CD4-positive, CD25-positive, alpha-beta regulatory T cell (primary cell): ENCODE measurements around the gene PANK2. TPM values are rescaled to one million over a fixed set of nuclear protein-coding genes. Genes with fewer than 3 reads are reported as not detected.

Source experiments
- ATAC-seq, 2 donors: fragments of 150-1000 bp; cut with Tn5 transposase; one replicate each; pipeline ENCODE4 v1.10.0; 2021; ENCODE audit warnings: low read depth in 2 of 2, moderate number of reproducible peaks in 2 of 2, moderate library complexity in 1 of 2
- DNase-seq, 3 donors: peaks; one replicate each; pipeline versions ENCODE4 v3.0.0 to v3.0.0-alpha.2; 2012 to 2022; ENCODE audit warnings: mixed read lengths in 1 of 3
- H3K27ac ChIP-seq: one replicate; pipeline ENCODE4 v1.7.0; 2013; ENCODE audit warnings: mild to moderate bottlenecking, low read length; ENCODE audit not compliant: insufficient read depth, poor library complexity, severe bottlenecking
- H3K27me3 ChIP-seq: one replicate; pipeline ENCODE4 v1.7.0; 2013; ENCODE audit warnings: low read length; ENCODE audit not compliant: control insufficient read depth, insufficient read depth
- H3K36me3 ChIP-seq: one replicate; pipeline ENCODE4 v1.7.0; 2013; ENCODE audit warnings: mild to moderate bottlenecking, low read length, moderate library complexity; ENCODE audit not compliant: control insufficient read depth, insufficient read depth
- H3K4me1 ChIP-seq: 2 replicates; pipeline ENCODE4 v1.7.0; 2013; ENCODE audit warnings: mild to moderate bottlenecking, low read length; ENCODE audit not compliant: insufficient read depth, control insufficient read depth, poor library complexity, severe bottlenecking
- H3K4me3 ChIP-seq: one replicate; pipeline ENCODE4 v1.7.0; 2013; ENCODE audit warnings: low read depth, mild to moderate bottlenecking, low read length, moderate library complexity
- H3K9me3 ChIP-seq, 2 experiments: 1 replicate in 1 of 2; 2 replicates in 1 of 2; pipeline ENCODE4 v1.7.0; 2013; ENCODE audit warnings: low read length in 2 of 2, mild to moderate bottlenecking in 1 of 2, moderate library complexity in 1 of 2; ENCODE audit not compliant: control insufficient read depth in 2 of 2
- H3K27ac Mint-ChIP-seq, 3 donors: one replicate each; pipeline ENCODE4 v1.8.0; 2020 to 2022; ENCODE audit warnings: mild to moderate bottlenecking in 3 of 3, mixed read lengths in 3 of 3, moderate library complexity in 2 of 3
- H3K27me3 Mint-ChIP-seq: one replicate; pipeline ENCODE4 v1.8.0; 2022; ENCODE audit warnings: mild to moderate bottlenecking, mixed read lengths
- H3K36me3 Mint-ChIP-seq: one replicate; pipeline ENCODE4 v1.8.0; 2020; ENCODE audit warnings: mixed read lengths
- H3K4me1 Mint-ChIP-seq, 4 donors: one replicate each; pipeline ENCODE4 v1.8.0; 2020 to 2022; ENCODE audit warnings: mixed read lengths in 4 of 4, mild to moderate bottlenecking in 1 of 4
- H3K4me3 Mint-ChIP-seq, 4 donors: one replicate each; pipeline ENCODE4 v1.8.0; 2020 to 2022; ENCODE audit warnings: mild to moderate bottlenecking in 4 of 4, mixed read lengths in 4 of 4, moderate library complexity in 3 of 4
- H3K9me3 Mint-ChIP-seq, 7 donors: one replicate each; pipeline ENCODE4 v1.8.0; 2020 to 2022; ENCODE audit warnings: mixed read lengths in 7 of 7, mild to moderate bottlenecking in 3 of 7, moderate library complexity in 2 of 7
- polyA plus RNA-seq, 4 donors: library from polyadenylated mRNA; unstranded; fragments of 300-500 nt; fragmentation: Illumina TruSeq; gene quantifications; one replicate each; pipeline ENCODE4 v1.2.3, GENCODE V29; 2021
- total RNA-seq: library from RNA; stranded (reverse); gene quantifications from one replicate; pipeline ENCODE4 v1.2.3, GENCODE V29; 2022

PANK2 gene
- total and polyA plus RNA-seq, 5 donors from 2014 or later, result 44.4 to 63.2 (median 52.0) TPM

DNA sequence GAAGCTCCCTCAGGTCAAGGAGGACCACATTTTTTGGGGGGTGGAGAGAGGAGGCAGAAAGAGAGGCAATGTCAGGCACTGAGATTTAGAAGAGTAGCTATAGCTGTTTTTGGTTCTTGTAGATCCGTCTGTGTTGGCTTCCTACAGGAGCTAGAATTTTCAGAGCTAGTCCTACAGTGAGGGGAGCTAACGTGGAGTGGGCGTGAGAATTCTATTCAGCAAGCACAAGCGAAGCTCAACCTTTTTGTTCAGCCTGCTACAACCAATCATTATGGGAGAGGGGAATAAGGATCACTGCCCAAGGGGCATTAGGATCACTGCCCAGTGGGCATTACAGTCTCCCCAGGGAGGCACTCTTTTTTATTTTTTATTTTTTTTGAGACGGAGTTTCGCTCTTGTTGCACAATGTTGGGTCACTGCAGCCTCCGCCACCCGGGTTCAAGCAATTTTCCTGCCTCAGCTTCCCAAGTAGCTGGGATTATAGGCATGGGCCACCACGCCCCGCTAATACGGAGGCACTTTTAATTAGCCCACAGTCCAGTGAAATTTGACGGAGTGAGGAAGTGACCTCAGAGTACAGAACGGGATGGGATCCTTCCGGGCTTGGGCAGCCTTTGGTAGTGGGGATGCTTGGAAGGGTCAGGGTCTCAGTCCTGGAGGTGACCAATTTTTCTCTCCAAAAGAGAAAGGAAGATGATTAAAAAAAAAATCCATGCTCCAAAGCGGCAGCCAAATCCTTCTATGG is 1.1 kb upstream of the PANK2 start:
- Histone ChIP-seq H3K36me3 (no peaks in the 10 kb centered on the region), H3K4me3 (peak overlapping the region; percentile 84), H3K27me3 (no peaks in the 10 kb centered on the region), H3K27ac (peak overlapping the region; percentile 90), H3K9me3 (no peaks in the 10 kb centered on the region), H3K4me1 (peaks cover 41% of the 10 kb centered on the region)
- Mint-ChIP-seq H3K4me3 (peak overlapping the region; percentile 94 to 98 (median 96)), H3K9me3 (peaks cover 0 to 1% (median 0%) of the 10 kb centered on the region in 7 donors), H3K27me3 (peaks cover 6% of the 10 kb centered on the region), H3K27ac (peak overlapping the region; percentile 94 to 96 (median 94)), H3K4me1 (peaks cover 13 to 57% (median 37%) of the 10 kb centered on the region in 4 donors), H3K36me3 (peaks cover 18% of the 10 kb centered on the region)
- no peak for DNase-seq
- no peak for ATAC-seq

GRCh38 chr20:3889489-3890397 is 556 bp downstream of the PANK2 start:
- H3K36me3 ChIP-seq, result no peaks in the 10 kb centered on the region
- peaks cover 6% of the 10 kb centered on the region for H3K27me3 Mint-ChIP-seq
- no peak for ATAC-seq
- H3K27ac ChIP-seq, result peak overlapping the region; percentile 90
- H3K4me1 ChIP-seq, result peaks cover 55% of the 10 kb centered on the region
- H3K4me1 Mint-ChIP-seq, result peaks cover 21 to 70% (median 46%) of the 10 kb centered on the region in 4 donors
- peak overlapping the region; percentile 99 for H3K4me3 ChIP-seq
- H3K27ac Mint-ChIP-seq, result peak overlapping the region; percentile 94 to 99 (median 95)
- peak overlapping the region; percentile 98 to 99 (median 98) for H3K4me3 Mint-ChIP-seq
- H3K27me3 ChIP-seq, result no peaks in the 10 kb centered on the region
- H3K9me3 Mint-ChIP-seq, result peaks cover 0 to 1% (median 0%) of the 10 kb centered on the region in 7 donors
- no peaks in the 10 kb centered on the region for H3K9me3 ChIP-seq
- peak; percentile 24 to 61 (median 32) for DNase-seq
- peaks cover 22% of the 10 kb centered on the region for H3K36me3 Mint-ChIP-seq

GRCh38 chr20:3890398-3890751 is 1.2 kb downstream of the PANK2 start:
- Histone ChIP-seq H3K9me3 (no peaks in the 10 kb centered on the region), H3K4me1 (peaks cover 62% of the 10 kb centered on the region), H3K27me3 (no peaks in the 10 kb centered on the region), H3K27ac (peak overlapping the region; percentile 90), H3K4me3 (peak overlapping the region; percentile 99), H3K36me3 (no peaks in the 10 kb centered on the region)
- Mint-ChIP-seq H3K27ac (peak overlapping the region; percentile 94 to 99 (median 95)), H3K9me3 (peaks cover 0 to 1% (median 0%) of the 10 kb centered on the region in 7 donors), H3K4me1 (peaks cover 24 to 73% (median 50%) of the 10 kb centered on the region in 4 donors), H3K36me3 (peaks cover 21% of the 10 kb centered on the region), H3K4me3 (peak overlapping the region; percentile 98 to 99 (median 98)), H3K27me3 (peaks cover 6% of the 10 kb centered on the region)
- DNase-seq, result no peak
- ATAC-seq, result no peak

- H3K9me3 Mint-ChIP-seq, result peaks cover 0 to 1% (median 0%) of the 10 kb centered on the region in 7 donors
- peaks cover 6% of the 10 kb centered on the region for H3K27me3 Mint-ChIP-seq
- H3K4me3 ChIP-seq, result peak overlapping the region; percentile 99
- no peaks in the 10 kb centered on the region for H3K9me3 ChIP-seq
- H3K27ac Mint-ChIP-seq, result peak overlapping the region; percentile 94 to 99 (median 95)
- DNase-seq, result no peak
- no peaks in the 10 kb centered on the region for H3K27me3 ChIP-seq
- H3K4me1 Mint-ChIP-seq, result peaks cover 29 to 74% (median 56%) of the 10 kb centered on the region in 4 donors
- ATAC-seq, result no peak
- H3K4me1 ChIP-seq, result peaks cover 71% of the 10 kb centered on the region
- no peaks in the 10 kb centered on the region for H3K36me3 ChIP-seq
- H3K36me3 Mint-ChIP-seq, result peaks cover 20% of the 10 kb centered on the region
- peak overlapping the region; percentile 90 for H3K27ac ChIP-seq
- peak overlapping the region; percentile 98 to 99 (median 98) for H3K4me3 Mint-ChIP-seq
These were observed 2.1 kb downstream of the PANK2 start for GRCh38 chr20:3890999-3891929.

DNA sequence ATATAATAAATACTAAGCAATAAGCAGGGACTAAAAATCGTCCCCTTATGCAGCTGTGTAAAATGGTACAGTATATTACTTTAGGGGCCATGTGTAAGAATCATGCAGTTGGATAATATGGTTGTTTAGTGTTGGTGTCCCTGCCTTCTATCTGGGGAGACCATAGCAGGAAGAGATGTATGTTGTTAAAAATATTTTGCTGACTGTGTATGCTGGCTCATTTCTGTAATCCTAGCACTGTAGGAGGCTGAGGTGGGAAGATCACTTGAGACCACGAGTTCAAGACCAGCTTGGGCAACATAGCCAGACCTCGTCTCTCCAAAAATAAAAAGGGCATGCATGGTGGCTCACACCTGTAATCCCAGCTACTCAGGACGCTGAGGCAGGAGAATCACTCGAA is 5.6 kb downstream of the PANK2 start:
- Histone ChIP-seq H3K36me3 (no peaks in the 10 kb centered on the region), H3K4me1 (peaks cover 95% of the 10 kb centered on the region), H3K9me3 (no peaks in the 10 kb centered on the region), H3K27me3 (no peaks in the 10 kb centered on the region), H3K4me3 (peak overlapping the region; percentile 67), H3K27ac (peak overlapping the region; percentile 61)
- H3K9me3 Mint-ChIP-seq, result peaks cover 0 to 1% (median 0%) of the 10 kb centered on the region in 7 donors
- H3K27me3 Mint-ChIP-seq, result peaks cover 6% of the 10 kb centered on the region
- peaks cover 30 to 92% (median 61%) of the 10 kb centered on the region in 4 donors for H3K4me1 Mint-ChIP-seq
- DNase-seq (no peak), ATAC-seq (no peak)
- H3K27ac Mint-ChIP-seq, result peak overlapping the region in 2 of 3 donors; percentile 63 to 78
- peaks cover 26% of the 10 kb centered on the region for H3K36me3 Mint-ChIP-seq
- peak overlapping the region; percentile 4 to 91 (median 75) for H3K4me3 Mint-ChIP-seq

DNA sequence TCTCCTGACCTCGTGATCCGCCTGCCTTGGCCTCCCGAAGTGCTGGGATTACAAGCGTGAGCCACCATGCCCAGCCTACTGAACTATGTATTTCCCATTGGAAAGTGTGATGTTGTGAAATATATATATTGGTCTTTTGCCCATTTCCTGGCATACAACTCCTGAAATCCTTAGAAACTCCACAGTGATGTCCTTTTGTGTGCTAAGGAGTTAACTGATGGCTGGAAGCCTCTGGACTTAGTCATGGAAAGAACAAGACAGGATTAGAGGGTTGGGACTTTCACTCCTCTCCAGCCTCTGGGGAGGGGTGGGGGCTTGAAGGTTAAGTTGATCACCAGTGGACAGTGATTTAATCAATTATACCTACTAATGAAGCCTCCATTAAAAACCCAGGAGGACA is 7.1 kb downstream of the PANK2 start:
- Mint-ChIP-seq H3K4me3 (peak overlapping the region; percentile 60 to 86 (median 66)), H3K9me3 (no peaks in the 10 kb centered on the region), H3K36me3 (peaks cover 19% of the 10 kb centered on the region), H3K4me1 (peaks cover 34 to 92% (median 64%) of the 10 kb centered on the region in 4 donors), H3K27me3 (no peaks in the 10 kb centered on the region), H3K27ac (peak overlapping the region in 2 of 3 donors; percentile 20 to 81)
- Histone ChIP-seq H3K4me3 (peak overlapping the region; percentile 64), H3K27ac (peak overlapping the region; percentile 61), H3K36me3 (no peaks in the 10 kb centered on the region), H3K4me1 (peaks cover 95% of the 10 kb centered on the region), H3K27me3 (no peaks in the 10 kb centered on the region), H3K9me3 (no peaks in the 10 kb centered on the region)
- ATAC-seq, result no peak
- no peak for DNase-seq
